A673 (cell line): ENCODE measurements around the gene LRRN4CL.

Experiments
- CTCF ChIP-seq: fragments of 300-800, 200-600 bp; sonication (generic); conservative IDR thresholded peaks from 2 replicates; pipeline ENCODE4 v1.5.1; 2017; ENCODE audit warnings: low read depth, mild to moderate bottlenecking, antibody characterized with exemption, low read length, moderate library complexity, mixed read lengths
- EZH2 ChIP-seq: fragments of 200-600 bp; sonication (generic); IDR thresholded peaks from 2 replicates; pipeline ENCODE4 v1.6.1; 2017; ENCODE audit warnings: borderline replicate concordance, low read depth, mild to moderate bottlenecking, mixed read lengths, antibody characterized with exemption, low read length; ENCODE audit not compliant: poor library complexity, severe bottlenecking

DNA sequence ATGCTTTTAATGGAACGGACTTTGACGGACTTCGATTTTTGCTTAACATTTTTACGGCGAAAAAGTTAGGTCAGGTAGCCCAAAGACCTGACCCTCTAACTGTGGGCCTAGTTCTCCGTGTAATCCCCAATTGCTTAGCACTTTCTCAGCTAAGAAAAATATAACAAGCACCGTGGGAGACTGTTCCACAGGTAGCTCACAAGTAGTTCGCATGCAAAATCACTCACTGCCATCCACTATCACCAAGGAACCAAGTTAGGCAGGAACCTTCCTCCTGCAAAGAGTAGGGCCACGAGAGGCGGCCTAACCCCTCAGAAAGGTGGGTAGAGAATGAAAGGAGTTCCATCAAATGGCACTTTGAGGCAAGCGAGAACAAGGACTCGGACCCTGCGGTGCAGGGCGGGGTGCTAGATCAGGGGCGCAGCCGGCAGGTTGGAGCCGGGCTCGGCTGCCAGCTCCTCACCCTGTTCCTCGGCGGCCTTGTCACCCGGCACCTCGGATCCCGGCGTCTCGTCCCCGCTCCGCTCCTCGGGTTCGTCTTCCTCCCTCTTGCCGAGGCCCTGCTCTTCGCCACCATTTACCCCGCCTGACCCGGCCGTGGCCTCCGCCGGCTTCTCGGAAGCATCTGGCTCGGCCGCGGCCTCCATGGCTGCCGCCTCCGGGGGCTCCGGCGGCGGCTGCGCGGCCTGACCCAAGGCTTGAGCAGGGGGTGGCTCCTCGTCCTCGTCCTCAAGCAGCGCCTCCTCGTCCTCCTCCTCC, 37.0 kb upstream of the LRRN4CL start:
- no peak for TF ChIP-seq CTCF
- TF ChIP-seq EZH2 = no peak
